A549 (cell line): ENCODE data around the gene NID2. TPM values are rescaled to one million over a fixed set of nuclear protein-coding genes. Genes with fewer than 3 reads are reported as not detected.

Source experiments
- ATAC-seq, 2 experiments: fragments of 200-7000 bp in 1 of 2; fragments of >200 bp in 1 of 2; cut with Nextera tagmentation in 1 of 2; cut with Tn5 transposase in 1 of 2; 3 replicates each; pipeline versions ENCODE4 v1.8.0 to v1.9.1; 2018 to 2020; ENCODE audit warnings: mild to moderate bottlenecking in 1 of 2, moderate library complexity in 1 of 2
- CTCF ChIA-PET: fragments of 300-600 bp; sonication (Branson Sonifier 250); formaldehyde crosslinking; extraction: SDS; loops from one replicate; lab custom pipeline; 2021; ENCODE audit warnings: antibody characterized with exemption, inconsistent platforms; lab: Yijun Ruan, JAX
- POLR2A ChIA-PET: fragments of 350-600 bp; formaldehyde crosslinking; extraction: SDS; loops from one replicate; lab custom pipeline; 2021; ENCODE audit warnings: antibody characterized with exemption, inconsistent platforms; lab: Yijun Ruan, JAX
- DNase-seq, 2 experiments: peaks; one replicate each; pipeline versions ENCODE4 v3.0.0 to v3.0.0-alpha.2; 2011 to 2016; ENCODE audit warnings: low read depth in 1 of 2, low spot score in 1 of 2
- FAIRE-seq: peaks from 2 replicates; lab custom pipeline; 2011; peaks lifted over from hg19 to GRCh38; lab: Jason Lieb, UNC
- H3K27ac ChIP-seq, 2 experiments: fragments of >200 bp; sonication (Bioruptor Twin); formaldehyde crosslinking; 3 replicates each; pipeline ENCODE4 v1.5.1; 2016 to 2017
- H3K4me1 ChIP-seq: fragments of >200 bp; sonication (Bioruptor Twin); formaldehyde crosslinking; 3 replicates; pipeline ENCODE4 v1.6.1; 2016
- H3K4me2 ChIP-seq: fragments of >200 bp; sonication (Bioruptor Twin); formaldehyde crosslinking; 3 replicates; pipeline ENCODE4 v1.6.1; 2016
- H3K4me3 ChIP-seq: fragments of >200 bp; sonication (Bioruptor Twin); formaldehyde crosslinking; 3 replicates; pipeline ENCODE4 v1.5.1; 2016
- H3K9me3 ChIP-seq: fragments of >200 bp; sonication (Bioruptor Twin); formaldehyde crosslinking; 3 replicates; pipeline ENCODE4 v1.6.1; 2016
- BCL3 ChIP-seq: fragments of >200 bp; sonication (Bioruptor Twin); formaldehyde crosslinking; IDR thresholded peaks from 3 replicates; pipeline ENCODE4 v1.6.1; 2016
- CBX2 ChIP-seq: fragments of 200-600 bp; sonication (generic); IDR thresholded peaks from 2 replicates; pipeline ENCODE4 v1.6.1; 2016; ENCODE audit warnings: low read depth, mild to moderate bottlenecking, borderline replicate concordance
- CBX8 ChIP-seq: fragments of 200-600 bp; sonication (generic); IDR thresholded peaks from 2 replicates; pipeline ENCODE4 v1.6.1; 2016
- E2F6 ChIP-seq: IDR thresholded peaks from 2 replicates; pipeline ENCODE4 v1.6.1; 2012; ENCODE audit warnings: low read depth, borderline replicate concordance
- EP300 ChIP-seq, 2 experiments: fragments of >200 bp; sonication (Bioruptor Twin); formaldehyde crosslinking; IDR thresholded peaks; 2 replicates in 1 of 2; 3 replicates in 1 of 2; pipeline ENCODE4 v1.6.1; 2016 to 2017
- FOSL2 ChIP-seq, 2 experiments: fragments of 450-650 bp in 1 of 2; fragments of >200 bp in 1 of 2; sonication (Bioruptor Twin) in 1 of 2; formaldehyde crosslinking; IDR thresholded peaks; 2 replicates each; pipeline versions ENCODE4 v1.5.0 to v1.6.1; 2016 to 2020; ENCODE audit warnings: mild to moderate bottlenecking in 1 of 2, moderate library complexity in 1 of 2
- GATA3 ChIP-seq: IDR thresholded peaks from 2 replicates; pipeline ENCODE4 v1.6.1; 2012; ENCODE audit warnings: borderline replicate concordance
- HMGXB4 ChIP-seq: fragments of 250-450 bp; sonication (Bioruptor Pico); IDR thresholded peaks from 2 replicates; pipeline ENCODE4 v1.5.0; 2021; ENCODE audit warnings: mild to moderate bottlenecking, moderate library complexity, borderline replicate concordance
- KDM1A ChIP-seq: fragments of 200-600 bp; sonication (generic); IDR thresholded peaks from 2 replicates; pipeline ENCODE4 v1.6.1; 2016; ENCODE audit warnings: low read depth, mild to moderate bottlenecking
- MAZ ChIP-seq: fragments of 150-350 bp; IDR thresholded peaks from 2 replicates; pipeline ENCODE4 v1.6.1; 2014; ENCODE audit warnings: antibody characterized with exemption, low read depth, low read length, borderline replicate concordance
- PBX3 ChIP-seq: IDR thresholded peaks from 2 replicates; pipeline ENCODE4 v1.6.1; 2012
- RAD21 ChIP-seq, 2 experiments: fragments of >200 bp in 1 of 2; sonication (Bioruptor Twin) in 1 of 2; formaldehyde crosslinking in 1 of 2; IDR thresholded peaks in 1 of 2; conservative IDR thresholded peaks in 1 of 2; 2 replicates in 1 of 2; 3 replicates in 1 of 2; pipeline ENCODE4 v1.6.1; 2012 to 2018; ENCODE audit warnings: inconsistent platforms in 1 of 2
- RARB ChIP-seq: fragments of 250-450 bp; sonication (Bioruptor Pico); IDR thresholded peaks from 2 replicates; pipeline ENCODE4 v1.8.0; 2021; ENCODE audit warnings: mild to moderate bottlenecking, moderate library complexity
- RCOR1 ChIP-seq: fragments of 150-350 bp; IDR thresholded peaks from 2 replicates; pipeline ENCODE4 v1.6.1; 2014; ENCODE audit warnings: antibody characterized with exemption, low read length, low read depth
- REST ChIP-seq: fragments of 200-600 bp; sonication (generic); IDR thresholded peaks from 2 replicates; pipeline ENCODE4 v1.6.1; 2016; ENCODE audit warnings: antibody characterized with exemption, mild to moderate bottlenecking, moderate library complexity
- ZNF302 ChIP-seq: fragments of 250-450 bp; sonication (Bioruptor Pico); IDR thresholded peaks from 2 replicates; pipeline ENCODE4 v1.9.0; 2021; ENCODE audit warnings: inconsistent platforms, mild to moderate bottlenecking, moderate library complexity
- ZSCAN20 ChIP-seq: fragments of 250-450 bp; sonication (Bioruptor Pico); IDR thresholded peaks from 2 replicates; pipeline ENCODE4 v1.8.0; 2022; ENCODE audit warnings: mild to moderate bottlenecking, moderate library complexity
- WGBS: methylation state at CpG from one replicate; pipeline ENCODE4 v1.1.6; 2017; ENCODE audit errors: missing lambda C conversion rate; 5-methylcytosine and 5-hydroxymethylcytosine counted together
- polyA plus RNA-seq, 4 experiments: library from polyadenylated mRNA; depleted of rRNA in 3 of 4; stranded (reverse); fragments of >200 nt; fragmentation: RNase III in 1 of 4; extraction: RNeasy Plus Mini Kit Qiagen cat#74134 plus additional on column Dnase treatment in 1 of 4; gene quantifications; 2 replicates in 3 of 4; 3 replicates in 1 of 4; pipeline ENCODE4 v1.2.3, GENCODE V29; 2011 to 2017

Gene NID2
- polyA plus RNA-seq, 2 of the 4 experiments (the other 2 are of a cell fraction): 7.3 to 20.6 TPM

- H3K4me3 ChIP-seq: no peak overlapping the region
- no peak overlapping the region for H3K27ac ChIP-seq
- TF ChIP-seq FOSL2 (IDR thresholded peaks at IDR 0.05) (no peak), FOSL2 (CRISPR knock-in tag; IDR thresholded peaks at IDR 0.05) (no peak), KDM1A (no peak), CBX8 (no peak), PBX3 (no peak), HMGXB4 (CRISPR knock-in tag) (no peak), ZSCAN20 (CRISPR knock-in tag) (no peak), RARB (CRISPR knock-in tag) (no peak)
- TF ChIP-seq, all 56 proteins: peak for 0
- no peak for FAIRE-seq
- no peak; a peak in 1 of 6 replicates for ATAC-seq
- ChIA-PET POLR2A (no interaction called here), CTCF (interaction anchor here (1.4 to 1.8 kb wide), 2 partner anchors 13 to 19 kb away, joined by 3 to 7 read pairs; no protein-coding TSS in a partner anchor)
- Histone ChIP-seq H3K4me2 (no peak overlapping the region), H3K4me1 (no peaks in the 10 kb centered on the region), H3K9me3 (no peaks in the 10 kb centered on the region)
- no peak for DNase-seq
These were observed 43.5 kb downstream of the NID2 start for GRCh38 chr14:52025310-52025709.

- Histone ChIP-seq H3K4me1 (no peaks in the 10 kb centered on the region), H3K27ac (no peak overlapping the region), H3K4me3 (no peak overlapping the region), H3K4me2 (no peak overlapping the region), H3K9me3 (no peaks in the 10 kb centered on the region)
- FAIRE-seq (no peak), ATAC-seq (no peak), DNase-seq (no peak)
- WGBS: 52% methylated on average over 1 of the region's 1 CpG
- ChIA-PET CTCF (interaction anchor here (1.4 to 2.1 kb wide), 2 partner anchors 20 to 27 kb away, joined by 4 to 9 read pairs; no protein-coding TSS in a partner anchor), POLR2A (no interaction called here)
- TF ChIP-seq GATA3 (no peak), EP300 (IDR thresholded peaks at IDR 0.05) (no peak), REST (no peak), HMGXB4 (CRISPR knock-in tag) (no peak), E2F6 (no peak), RAD21 (conservative IDR thresholded peaks at IDR 0.05 in 1 of 2, IDR thresholded peaks at IDR 0.05 in 1 of 2) (no peak), BCL3 (no peak), CBX2 (no peak), MAZ (no peak), RCOR1 (no peak), ZNF302 (CRISPR knock-in tag) (no peak)
These were observed 45.3 kb downstream of the NID2 start for GRCh38 chr14:52023518-52023917.
